Thymus (tissue), 11 donors: ENCODE measurements around the gene ZNF341. TPM values are rescaled to one million over a fixed set of nuclear protein-coding genes. Genes with fewer than 3 reads are reported as not detected.
"Not testable (repeated sequence)": the region's sequence is repeated elsewhere in the genome, so short reads cannot be mapped to it uniquely, and the experiment has no call there.

Source experiments
- DNase-seq, 9 donors: peaks; one replicate each; pipeline ENCODE4 v3.0.0-alpha.2; 2013; ENCODE audit warnings: low spot score in 9 of 9, low read depth in 6 of 9, missing footprints in 1 of 9
- H3K27ac ChIP-seq, 2 donors: one replicate each; pipeline ENCODE4 v1.5.1; 2013; ENCODE audit warnings: control low read depth in 1 of 2, low read depth in 1 of 2, low read length in 1 of 2, mild to moderate bottlenecking in 1 of 2, moderate library complexity in 1 of 2
- H3K27me3 ChIP-seq, 2 donors: one replicate each; pipeline ENCODE4 v1.5.1; 2013; ENCODE audit warnings: low read length in 1 of 2; ENCODE audit not compliant: control insufficient read depth in 2 of 2, insufficient read depth in 1 of 2
- H3K36me3 ChIP-seq, 2 donors: one replicate each; pipeline ENCODE4 v1.5.1; 2013; ENCODE audit warnings: low read length in 1 of 2, mild to moderate bottlenecking in 1 of 2, moderate library complexity in 1 of 2; ENCODE audit not compliant: control insufficient read depth in 2 of 2, insufficient read depth in 2 of 2
- H3K4me1 ChIP-seq, 2 donors: one replicate each; pipeline ENCODE4 v1.5.1; 2013; ENCODE audit warnings: low read length in 2 of 2; ENCODE audit not compliant: control insufficient read depth in 2 of 2, insufficient read depth in 2 of 2
- H3K4me3 ChIP-seq, 2 donors: one replicate each; pipeline ENCODE4 v1.5.1; 2013; ENCODE audit warnings: low read length in 2 of 2, control low read depth in 1 of 2, mild to moderate bottlenecking in 1 of 2
- H3K9me3 ChIP-seq, 2 donors: one replicate each; pipeline ENCODE4 v1.5.1; 2013; ENCODE audit warnings: low read length in 1 of 2, mild to moderate bottlenecking in 1 of 2; ENCODE audit not compliant: control insufficient read depth in 2 of 2, insufficient read depth in 1 of 2
- WGBS: extraction: QIAGEN DNeasy Blood & Tissue Kit; methylation state at CpG from one replicate; pipeline ENCODE4 v1.1.7; 2013; 5-methylcytosine and 5-hydroxymethylcytosine counted together
- polyA plus RNA-seq: library from polyadenylated mRNA; stranded (reverse); fragments of 200-250 nt; gene quantifications from one replicate; pipeline ENCODE4 v1.2.3, GENCODE V29; 2013
- total RNA-seq: library from RNA; stranded (reverse); fragments of 120-200 nt; gene quantifications from one replicate; pipeline ENCODE4 v1.2.4, GENCODE V29; 2013
- donor health status: healthy.

Gene ZNF341
- total and polyA plus RNA-seq, 2 donors, result 1.6 to 4.7 TPM

- H3K4me1 ChIP-seq, H3K36me3 ChIP-seq, H3K27ac ChIP-seq, H3K27me3 ChIP-seq, H3K4me3 ChIP-seq, DNase-seq: not testable (repeated sequence)
- WGBS, result 94% methylated on average over 42 of the region's 45 CpGs
- H3K9me3 ChIP-seq, result peaks cover 0 to 11% of the 10 kb centered on the region in 2 donors
Observed at GRCh38 chr20:33700696-33701441, 30.9 kb upstream of the ZNF341 start.

DNA sequence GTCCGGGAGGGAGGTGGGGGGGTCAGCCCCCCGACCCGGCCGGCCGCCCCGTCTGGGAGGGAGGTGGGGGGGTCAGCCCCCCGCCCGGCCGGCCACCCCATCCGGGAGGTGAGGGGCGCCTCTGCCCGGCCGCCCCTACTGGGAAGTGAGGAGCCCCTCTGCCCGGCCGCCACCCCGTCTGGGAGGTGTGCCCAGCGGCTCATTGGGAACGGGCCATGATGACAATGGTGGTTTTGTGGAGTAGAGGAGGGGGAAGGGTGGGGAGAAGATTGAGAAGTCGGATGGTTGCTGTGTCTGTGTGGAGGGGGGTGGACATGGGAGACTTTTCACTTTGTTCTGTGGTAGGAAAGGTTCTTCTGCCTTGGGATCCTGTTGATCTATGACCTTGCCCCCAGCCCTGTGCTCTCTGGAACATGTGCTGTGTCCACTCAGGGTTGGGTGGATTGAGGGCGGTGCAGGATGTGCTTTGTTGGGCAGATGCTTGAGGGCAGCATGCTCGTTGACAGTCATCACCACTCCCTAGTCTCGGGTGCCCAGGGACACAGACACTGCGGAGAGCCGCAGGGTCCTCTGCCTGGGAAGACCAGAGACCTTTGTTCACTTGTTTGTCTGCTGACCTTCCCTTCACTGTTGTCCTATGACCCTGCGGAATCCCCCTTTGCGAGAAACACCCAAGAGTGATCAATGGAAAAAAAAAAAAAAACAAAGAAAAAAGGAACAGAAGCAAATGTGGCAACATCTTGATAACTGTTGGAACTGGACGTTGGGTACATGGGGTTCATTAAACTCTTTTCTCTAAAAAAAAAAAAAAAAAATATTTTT is 30.0 kb upstream of the ZNF341 start:
- no peak for DNase-seq
- WGBS, result 98% methylated on average over 25 of the region's 27 CpGs
- peaks cover 0 to 11% of the 10 kb centered on the region in 2 donors for H3K9me3 ChIP-seq
- no peaks in the 10 kb centered on the region for H3K4me1 ChIP-seq
- H3K27ac ChIP-seq, result no peak overlapping the region
- no peak overlapping the region for H3K4me3 ChIP-seq
- no peaks in the 10 kb centered on the region for H3K27me3 ChIP-seq
- peaks cover 4 to 7% of the 10 kb centered on the region in 2 donors for H3K36me3 ChIP-seq

DNA sequence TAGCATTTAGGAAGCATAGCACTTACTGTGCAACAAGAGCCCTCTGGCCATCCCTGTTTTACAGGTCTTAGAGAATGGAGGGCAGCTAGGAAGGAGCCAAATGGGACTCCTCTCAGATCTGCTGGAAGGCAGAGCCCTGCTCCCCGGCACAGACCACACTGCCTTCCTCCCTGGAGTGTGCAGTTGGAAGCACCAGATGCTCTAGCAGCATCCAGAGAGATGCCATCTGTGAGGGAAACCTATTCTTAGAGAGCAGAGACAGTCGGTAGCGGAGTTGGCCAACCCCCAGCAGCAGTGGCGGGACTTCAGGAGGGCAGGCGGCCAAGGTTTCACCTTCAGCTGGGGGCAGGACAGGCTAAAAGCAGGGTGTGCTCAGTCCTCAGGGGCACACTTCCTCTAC is 28.9 kb upstream of the ZNF341 start:
- H3K4me1 ChIP-seq, result no peaks in the 10 kb centered on the region
- no peaks in the 10 kb centered on the region for H3K27me3 ChIP-seq
- H3K27ac ChIP-seq, result no peak overlapping the region
- H3K4me3 ChIP-seq, result no peak overlapping the region
- WGBS, result 75% methylated on average over 5 of the region's 5 CpGs
- peaks cover 9 to 17% of the 10 kb centered on the region in 2 donors for H3K36me3 ChIP-seq
- peaks cover 0 to 11% of the 10 kb centered on the region in 2 donors for H3K9me3 ChIP-seq
- DNase-seq, result no peak

GRCh38 chr20:33703498-33704137 is 28.2 kb upstream of the ZNF341 start:
- Histone ChIP-seq H3K4me3 (no peak overlapping the region), H3K36me3 (peaks cover 9 to 17% of the 10 kb centered on the region in 2 donors), H3K27ac (no peak overlapping the region), H3K27me3 (no peaks in the 10 kb centered on the region), H3K9me3 (peaks cover 0 to 8% of the 10 kb centered on the region in 2 donors), H3K4me1 (no peaks in the 10 kb centered on the region)
- DNase-seq, result no peak
- WGBS, result 96% methylated on average over 8 of the region's 8 CpGs

- Histone ChIP-seq H3K36me3 (peaks cover 9 to 17% of the 10 kb centered on the region in 2 donors), H3K27me3 (no peaks in the 10 kb centered on the region), H3K4me3 (no peak overlapping the region), H3K27ac (no peak overlapping the region), H3K4me1 (no peaks in the 10 kb centered on the region), H3K9me3 (peaks cover 0 to 8% of the 10 kb centered on the region in 2 donors)
- WGBS, result 93% methylated on average over 11 of the region's 11 CpGs
- no peak for DNase-seq
Observed at GRCh38 chr20:33704197-33704924, 27.4 kb upstream of the ZNF341 start.

DNA sequence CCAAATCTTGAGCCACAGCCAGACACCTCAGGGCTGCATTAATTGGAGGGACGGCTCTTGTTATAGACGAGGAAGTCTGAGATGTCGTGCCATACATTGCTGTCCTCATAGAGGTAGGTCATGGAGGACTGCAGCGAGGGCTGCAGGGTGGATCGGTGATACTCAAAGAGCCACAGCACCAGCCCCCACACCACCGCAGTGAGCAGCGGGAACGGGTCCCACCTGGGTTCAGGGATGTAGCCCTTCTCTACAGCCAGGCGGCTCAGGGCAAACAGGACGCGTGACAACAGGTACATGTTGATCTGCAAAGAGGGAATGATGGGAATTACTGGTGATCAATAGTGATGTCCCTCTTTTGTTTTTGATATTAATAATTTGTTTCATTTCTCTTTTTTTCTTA is 24.1 kb upstream of the ZNF341 start:
- Histone ChIP-seq H3K27me3 (no peaks in the 10 kb centered on the region), H3K36me3 (peaks cover 29 to 30% of the 10 kb centered on the region in 2 donors), H3K27ac (no peak overlapping the region), H3K4me1 (no peaks in the 10 kb centered on the region), H3K4me3 (no peak overlapping the region), H3K9me3 (no peaks in the 10 kb centered on the region)
- WGBS, result 93% methylated on average over 11 of the region's 11 CpGs
- no peak for DNase-seq

DNA sequence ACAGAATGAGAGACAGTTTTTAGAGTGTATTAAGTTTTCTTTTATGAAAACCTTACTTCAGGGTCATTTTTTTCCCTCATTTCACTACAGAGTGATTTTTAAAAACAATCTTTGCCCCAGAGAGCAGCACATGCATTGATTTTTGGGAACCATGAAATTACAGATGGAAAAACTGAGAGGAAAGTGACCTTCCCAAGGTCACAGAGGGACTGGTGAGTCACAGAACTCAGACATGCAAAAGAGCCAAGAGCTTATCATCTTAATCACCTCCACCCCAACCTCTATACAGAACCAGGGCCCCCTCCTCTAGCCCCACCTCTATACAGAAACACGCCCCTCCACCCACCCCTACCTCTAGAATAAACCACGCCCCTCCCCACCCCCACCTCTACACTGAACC is 22.4 kb upstream of the ZNF341 start:
- H3K4me3 ChIP-seq, result no peak overlapping the region
- WGBS, result 100% methylated on average over 2 of the region's 2 CpGs
- H3K27me3 ChIP-seq, result no peaks in the 10 kb centered on the region
- DNase-seq, result no peak
- no peaks in the 10 kb centered on the region for H3K4me1 ChIP-seq
- H3K9me3 ChIP-seq, result no peaks in the 10 kb centered on the region
- H3K27ac ChIP-seq, result no peak overlapping the region
- H3K36me3 ChIP-seq, result peaks cover 38 to 42% of the 10 kb centered on the region in 2 donors

DNA sequence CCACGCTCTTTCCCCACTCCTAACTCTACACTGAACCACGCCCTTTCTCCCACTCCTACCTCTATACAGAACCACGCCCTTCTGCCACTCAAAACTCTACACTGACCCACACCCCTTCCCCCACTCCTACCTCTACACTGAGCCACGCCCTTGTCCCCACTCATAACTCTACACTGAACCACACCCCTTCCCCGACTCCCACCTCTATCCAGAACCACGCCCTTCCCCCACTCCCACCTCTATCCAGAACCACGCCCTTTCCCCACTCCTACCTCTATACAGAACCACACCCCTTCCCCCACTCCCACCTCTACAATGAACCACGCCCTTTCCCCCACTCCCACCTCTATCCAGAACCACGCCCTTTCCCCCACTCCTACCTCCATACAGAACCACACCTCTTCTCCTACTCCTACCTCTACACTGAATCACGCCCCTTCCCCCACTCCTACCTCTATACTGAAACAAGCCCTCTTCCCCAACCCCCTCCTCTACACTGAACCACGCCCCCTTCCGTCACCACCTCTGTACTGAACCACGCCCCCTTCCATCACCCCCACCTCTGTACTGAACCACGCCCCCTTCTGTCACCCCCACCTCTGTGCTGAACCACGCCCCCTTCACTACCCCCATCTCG is 21.8 kb upstream of the ZNF341 start:
- no peaks in the 10 kb centered on the region for H3K4me1 ChIP-seq
- DNase-seq, result no peak
- H3K4me3 ChIP-seq, result no peak overlapping the region
- WGBS, result 94% methylated on average over 16 of the region's 16 CpGs
- peaks cover 40 to 46% of the 10 kb centered on the region in 2 donors for H3K36me3 ChIP-seq
- no peaks in the 10 kb centered on the region for H3K9me3 ChIP-seq
- H3K27me3 ChIP-seq, result no peaks in the 10 kb centered on the region
- no peak overlapping the region for H3K27ac ChIP-seq
